Stimulated activated CD4-positive, alpha-beta T cell treated with anti-CD3 and anti-CD28 coated beads, Interleukin-4, amount 100 ng/mL, for 48 hours (primary cell): Measurements from ENCODE around the gene PLRG1.
A peak's percentile ranks its signal among the peaks of the same experiment; 100 is the strongest.

Experiments
- DNase-seq, 2 donors: peaks; one replicate each; pipeline ENCODE4 v3.0.0-alpha.2; 2020; ENCODE audit warnings: low read depth in 2 of 2

PLRG1 gene

GRCh38 chr4:154573190-154573870 is 23.1 kb upstream of the PLRG1 start:
- no peak for DNase-seq

DNA sequence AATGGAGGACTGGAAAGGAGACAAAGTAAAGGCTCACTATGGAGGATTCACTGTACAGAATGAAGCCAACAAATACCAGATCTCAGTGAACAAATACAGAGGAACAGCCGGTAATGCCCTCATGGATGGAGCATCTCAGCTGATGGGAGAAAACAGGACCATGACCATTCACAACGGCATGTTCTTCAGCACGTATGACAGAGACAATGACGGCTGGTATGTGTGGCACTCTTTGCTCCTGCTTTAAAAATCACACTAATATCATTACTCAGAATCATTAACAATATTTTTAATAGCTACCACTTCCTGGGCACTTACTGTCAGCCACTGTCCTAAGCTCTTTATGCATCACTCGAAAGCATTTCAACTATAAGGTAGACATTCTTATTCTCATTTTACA is 19.4 kb upstream of the PLRG1 start:
- no peak for DNase-seq

- DNase-seq, result no peak
Observed at GRCh38 chr4:154569028-154569427, 18.8 kb upstream of the PLRG1 start.

DNA sequence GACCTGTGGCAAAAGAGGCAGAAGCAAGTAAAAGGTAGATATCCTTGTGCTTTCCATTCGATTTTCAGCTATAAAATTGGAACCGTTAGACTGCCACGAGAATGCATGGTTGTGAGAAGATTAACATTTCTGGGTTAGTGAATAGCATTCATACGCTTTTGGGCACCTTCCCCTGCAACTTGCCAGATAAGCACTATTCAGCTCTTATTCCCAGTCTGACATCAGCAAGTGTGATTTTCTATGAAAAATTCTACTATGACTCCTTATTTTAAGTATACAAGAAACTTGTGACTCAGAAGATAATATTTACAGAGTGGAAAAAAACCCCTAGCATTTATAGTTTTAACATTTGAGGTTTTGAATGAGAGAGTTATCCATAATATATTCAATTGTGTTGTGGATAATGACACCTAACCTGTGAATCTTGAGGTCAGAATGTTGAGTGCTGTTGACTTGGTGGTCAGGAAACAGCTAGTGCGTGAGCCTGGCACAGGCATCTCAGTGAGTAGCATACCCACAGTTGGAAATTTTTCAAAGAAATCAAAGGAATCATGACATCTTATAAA is 16.5 kb upstream of the PLRG1 start:
- no peak for DNase-seq

DNA sequence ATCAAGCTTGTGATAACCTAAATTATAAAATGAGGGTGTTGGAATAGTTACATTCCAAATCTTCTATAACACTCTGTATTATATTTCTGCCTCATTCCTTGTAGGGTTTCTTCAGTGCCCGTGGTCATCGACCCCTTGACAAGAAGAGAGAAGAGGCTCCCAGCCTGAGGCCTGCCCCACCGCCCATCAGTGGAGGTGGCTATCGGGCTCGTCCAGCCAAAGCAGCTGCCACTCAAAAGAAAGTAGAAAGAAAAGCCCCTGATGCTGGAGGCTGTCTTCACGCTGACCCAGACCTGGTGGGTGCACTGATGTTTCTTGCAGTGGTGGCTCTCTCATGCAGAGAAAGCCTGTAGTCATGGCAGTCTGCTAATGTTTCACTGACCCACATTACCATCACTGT is 15.5 kb upstream of the PLRG1 start:
- DNase-seq, result no peak

- DNase-seq, result no peak
Observed at GRCh38 chr4:154564311-154564710, 14.1 kb upstream of the PLRG1 start.

- no peak for DNase-seq
Observed at GRCh38 chr4:154562697-154563254, 12.6 kb upstream of the PLRG1 start, which contains the start of gene FGB. FGB (plus strand) TSS chr4:154563011; CDS start chr4:154563019, 8 bp downstream.

DNA sequence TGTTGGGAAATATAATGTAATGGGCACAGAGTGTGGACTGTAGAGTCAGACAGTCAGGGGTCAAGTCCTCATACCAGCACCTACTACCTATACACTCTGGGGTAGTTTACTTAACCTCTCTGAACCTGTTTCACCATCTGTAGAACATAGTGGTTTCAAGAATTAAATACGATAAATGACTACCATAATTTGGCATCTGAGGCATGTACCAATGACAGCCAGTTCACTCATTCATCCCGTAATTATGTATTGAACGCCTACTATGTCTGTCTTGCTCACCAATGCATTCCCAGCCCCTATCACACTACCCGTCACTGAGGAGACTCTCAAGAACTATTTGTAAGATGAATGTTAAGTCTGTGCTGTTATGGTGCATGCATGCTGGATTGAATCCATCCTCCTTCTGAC is 10.6 kb upstream of the PLRG1 start:
- no peak for DNase-seq

DNA sequence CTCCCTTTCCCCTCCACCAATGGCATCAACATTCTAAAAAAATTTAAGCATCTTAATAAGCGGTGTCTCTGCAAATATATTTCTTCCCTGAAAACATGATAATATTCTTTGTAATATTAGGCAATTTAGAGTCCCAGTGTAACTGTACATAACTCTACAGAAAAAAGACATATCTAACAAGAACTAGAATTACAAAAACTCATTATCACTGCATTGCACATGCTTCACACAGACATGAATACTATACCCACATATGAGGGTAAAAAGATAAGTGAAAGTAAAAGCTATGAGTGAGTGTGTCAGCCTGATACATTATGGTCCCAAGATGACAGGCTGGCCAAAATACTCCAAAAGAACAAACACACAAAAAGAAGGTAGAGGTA is 10.2 kb upstream of the PLRG1 start:
- no peak for DNase-seq

- no peak for DNase-seq
Observed at GRCh38 chr4:154559494-154560418, 9.6 kb upstream of the PLRG1 start.

- DNase-seq, result no peak
Observed at GRCh38 chr4:154559141-154559493, 8.9 kb upstream of the PLRG1 start.

GRCh38 chr4:154551872-154552686 is 1.9 kb upstream of the PLRG1 start:
- peak; percentile 49 to 56 for DNase-seq

- no peak for DNase-seq
Observed at GRCh38 chr4:154545689-154546088, 4.5 kb downstream of the PLRG1 start.

DNA sequence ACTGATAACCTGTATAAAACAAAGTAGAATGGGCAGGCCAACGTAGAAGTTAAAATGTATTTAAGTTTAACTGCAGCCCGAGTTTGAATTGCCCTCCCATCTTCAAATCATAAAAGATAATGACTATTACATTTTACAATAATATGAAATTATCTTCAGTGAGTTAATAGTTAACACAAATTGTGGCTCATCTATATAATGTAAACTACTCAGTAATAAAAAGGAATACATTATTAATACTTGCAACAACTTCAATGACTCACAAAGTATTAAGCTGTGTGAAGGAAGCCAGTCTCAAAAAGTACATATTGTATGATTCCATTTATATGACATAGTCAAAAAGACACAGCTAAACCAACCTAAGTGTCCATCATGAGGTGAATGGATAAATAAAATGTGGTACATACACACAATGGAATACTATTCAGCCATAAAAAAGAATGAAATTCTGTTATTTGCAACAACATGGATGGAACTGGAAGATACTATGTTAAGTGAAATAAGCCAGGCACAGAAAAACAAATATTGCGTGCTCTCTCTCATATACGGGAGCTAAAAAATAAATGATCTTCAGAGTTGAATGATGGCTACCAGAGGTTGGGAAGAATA is 7.8 kb downstream of the PLRG1 start:
- DNase-seq, result no peak

- DNase-seq, result no peak
Observed at GRCh38 chr4:154534296-154534695, 15.9 kb downstream of the PLRG1 start.

DNA sequence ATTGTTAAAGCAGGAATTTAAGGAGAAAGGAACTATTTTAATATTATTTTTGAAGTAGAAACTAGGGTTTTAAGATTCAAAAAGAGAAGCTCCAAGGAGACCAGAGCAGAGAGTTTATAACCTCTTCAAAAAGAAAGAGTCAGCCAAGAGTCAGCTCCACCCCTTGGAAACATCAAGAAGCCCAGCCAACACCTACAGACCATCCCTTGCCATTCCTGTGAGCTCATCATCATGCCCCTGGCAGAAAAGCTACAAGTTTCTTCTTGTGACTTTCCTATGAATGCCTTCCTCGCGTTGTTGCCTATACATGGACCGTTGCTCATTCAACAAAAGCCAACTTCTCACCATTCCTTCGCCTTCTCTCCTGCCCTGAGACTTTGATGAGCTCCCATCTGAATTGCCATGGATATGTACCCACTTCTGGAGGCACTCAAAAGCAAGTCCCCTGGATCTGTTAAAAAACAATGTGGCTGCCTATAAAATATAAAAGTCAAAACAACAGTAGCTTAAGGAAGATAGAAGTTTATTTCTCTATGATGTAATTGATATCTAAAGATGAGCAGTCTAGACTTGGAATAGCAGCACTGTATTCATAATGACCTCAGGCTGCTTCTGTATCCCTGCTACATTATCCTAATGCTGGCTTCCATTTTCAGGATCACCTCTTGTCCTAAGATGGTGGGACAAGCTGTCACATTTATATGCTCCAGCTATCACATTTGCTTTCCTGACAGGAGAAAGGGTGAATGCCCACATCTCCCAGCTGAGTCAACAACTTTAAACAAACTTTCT is 20.3 kb downstream of the PLRG1 start:
- no peak for DNase-seq

DNA sequence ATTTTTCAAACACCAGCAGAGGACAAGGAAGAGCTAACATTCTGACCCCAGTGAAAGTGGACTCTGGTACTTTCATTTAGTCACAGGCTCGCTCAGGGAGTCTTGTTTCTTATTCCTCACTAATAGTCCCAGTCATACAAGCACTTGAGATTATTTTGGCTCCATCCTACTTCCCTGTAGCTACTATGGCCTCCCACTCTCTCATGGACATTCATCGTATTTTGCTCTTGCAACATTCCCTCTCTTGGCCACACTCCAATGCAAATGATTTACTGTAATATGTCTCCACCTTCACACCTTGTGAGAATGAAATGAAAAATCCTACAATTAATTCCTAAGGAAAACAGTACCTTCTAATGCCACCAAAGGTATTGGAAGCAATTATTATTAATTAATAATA is 21.3 kb downstream of the PLRG1 start:
- DNase-seq, result no peak

- no peak for DNase-seq
Observed at GRCh38 chr4:154527308-154527707, 22.9 kb downstream of the PLRG1 start.

GRCh38 chr4:154526151-154526550 is 24.0 kb downstream of the PLRG1 start:
- DNase-seq, result no peak

DNA sequence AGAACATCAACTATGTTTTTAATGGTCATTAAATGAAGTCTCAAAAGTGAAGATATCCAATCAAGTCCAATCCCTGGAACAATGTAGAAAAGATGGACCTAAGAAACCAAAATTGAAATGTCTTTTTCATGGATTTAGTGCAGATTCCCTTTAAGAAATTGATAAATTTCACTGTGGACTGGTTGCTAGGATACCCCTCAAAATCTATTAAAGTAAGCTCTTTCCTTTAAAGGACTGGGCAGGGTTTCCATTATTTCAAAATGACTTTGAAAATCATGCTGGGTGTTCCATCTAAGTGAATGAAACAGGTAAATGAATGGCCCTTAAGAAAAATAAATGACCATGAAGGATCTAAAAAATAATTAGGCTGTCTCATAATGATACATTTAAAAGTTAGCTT is 28.6 kb downstream of the PLRG1 start:
- DNase-seq, result no peak
